Prostate gland (tissue), 2 donors: ENCODE results near the gene C1orf185.

Experiments used
- POLR2A ChIP-seq: fragments of 450-650 bp; IDR thresholded peaks from one replicate; pipeline ENCODE4 v1.6.1; 2016; ENCODE audit warnings: antibody characterized with exemption, mild to moderate bottlenecking
- POLR2AphosphoS5 ChIP-seq: sonication (generic); formaldehyde crosslinking; IDR thresholded peaks from one replicate; pipeline ENCODE4 v1.6.1; 2017; ENCODE audit warnings: antibody characterized with exemption
- TF ChIP-seq, protein P1 (sequence below), 4 experiments: fragments of 200-600 bp in 2 of 4; fragments of 450-650 bp in 2 of 4; sonication (generic) in 2 of 4; IDR thresholded peaks; 1 replicate in 3 of 4; 2 replicates in 1 of 4; pipeline ENCODE4 v1.5.1; 2016 to 2019; ENCODE audit warnings: antibody characterized with exemption in 4 of 4, mild to moderate bottlenecking in 2 of 4, moderate library complexity in 2 of 4

GRCh38 chr1:51101976-51102375 is at the start of gene C1orf185:
- TF ChIP-seq, protein P1, sequence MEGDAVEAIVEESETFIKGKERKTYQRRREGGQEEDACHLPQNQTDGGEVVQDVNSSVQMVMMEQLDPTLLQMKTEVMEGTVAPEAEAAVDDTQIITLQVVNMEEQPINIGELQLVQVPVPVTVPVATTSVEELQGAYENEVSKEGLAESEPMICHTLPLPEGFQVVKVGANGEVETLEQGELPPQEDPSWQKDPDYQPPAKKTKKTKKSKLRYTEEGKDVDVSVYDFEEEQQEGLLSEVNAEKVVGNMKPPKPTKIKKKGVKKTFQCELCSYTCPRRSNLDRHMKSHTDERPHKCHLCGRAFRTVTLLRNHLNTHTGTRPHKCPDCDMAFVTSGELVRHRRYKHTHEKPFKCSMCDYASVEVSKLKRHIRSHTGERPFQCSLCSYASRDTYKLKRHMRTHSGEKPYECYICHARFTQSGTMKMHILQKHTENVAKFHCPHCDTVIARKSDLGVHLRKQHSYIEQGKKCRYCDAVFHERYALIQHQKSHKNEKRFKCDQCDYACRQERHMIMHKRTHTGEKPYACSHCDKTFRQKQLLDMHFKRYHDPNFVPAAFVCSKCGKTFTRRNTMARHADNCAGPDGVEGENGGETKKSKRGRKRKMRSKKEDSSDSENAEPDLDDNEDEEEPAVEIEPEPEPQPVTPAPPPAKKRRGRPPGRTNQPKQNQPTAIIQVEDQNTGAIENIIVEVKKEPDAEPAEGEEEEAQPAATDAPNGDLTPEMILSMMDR (IDR thresholded peaks at IDR 0.05), result no peak
- TF ChIP-seq POLR2A (no peak), POLR2AphosphoS5 (no peak)
